OCI-LY7 (cell line): ENCODE results near the gene KCNJ15. TPM values are rescaled to one million over a fixed set of nuclear protein-coding genes. Genes with fewer than 3 reads are reported as not detected.

Source experiments
- BruUV-seq: library from RNA; stranded (reverse); fragments of 400-500 nt; replicated peaks from 2 replicates; lab custom pipeline; 2021; lab: Mats Ljungman, UMichigan
- CTCF ChIA-PET: fragments of 300-600 bp; sonication (Branson Sonifier 250); formaldehyde crosslinking; loops from one replicate; lab custom pipeline; 2022; ENCODE audit warnings: antibody characterized with exemption; ENCODE audit not compliant: unreplicated experiment; lab: Charles Lee
- POLR2A ChIA-PET: fragments of 300-600 bp; sonication (Branson Sonifier 250); formaldehyde crosslinking; loops from one replicate; lab custom pipeline; 2022; ENCODE audit warnings: antibody characterized with exemption; lab: Charles Lee
- DNase-seq: peaks from one replicate; pipeline ENCODE4 v3.0.0-alpha.2; 2015; ENCODE audit warnings: low spot score
- H2AFZ ChIP-seq: fragments of 200-600 bp; sonication (generic), shearing (Covaris generic); 2 replicates; pipeline ENCODE4 v1.6.1; 2014; ENCODE audit warnings: mild to moderate bottlenecking, antibody characterized with exemption, low read length, moderate library complexity
- H3K27ac ChIP-seq: fragments of 200-600 bp; sonication (generic); 2 replicates; pipeline ENCODE4 v1.5.1; 2014; ENCODE audit warnings: mixed run types, low read depth, mild to moderate bottlenecking, moderate library complexity, low read length, inconsistent platforms; ENCODE audit not compliant: poor library complexity, severe bottlenecking
- H3K36me3 ChIP-seq: fragments of 200-600 bp; sonication (generic); 2 replicates; pipeline ENCODE4 v1.6.1; 2014; ENCODE audit warnings: mild to moderate bottlenecking, antibody characterized with exemption, low read length, moderate library complexity, mixed read lengths; ENCODE audit not compliant: insufficient read depth
- H3K4me1 ChIP-seq: fragments of 200-600 bp; sonication (generic); 2 replicates; pipeline ENCODE4 v1.5.1; 2014; ENCODE audit warnings: mild to moderate bottlenecking, low read length; ENCODE audit not compliant: insufficient read depth, poor library complexity, severe bottlenecking
- H3K4me2 ChIP-seq: fragments of 200-600 bp; sonication (generic); 2 replicates; pipeline ENCODE4 v1.6.1; 2014; ENCODE audit warnings: mild to moderate bottlenecking, low read length
- H3K4me3 ChIP-seq: fragments of 200-600 bp; sonication (generic); 2 replicates; pipeline ENCODE4 v1.5.1; 2014; ENCODE audit warnings: mild to moderate bottlenecking, low read depth, low read length; ENCODE audit not compliant: poor library complexity, severe bottlenecking
- H3K79me2 ChIP-seq: fragments of 200-600 bp; sonication (generic); 2 replicates; pipeline ENCODE4 v1.6.1; 2016; ENCODE audit warnings: low read depth, mild to moderate bottlenecking, low read length, moderate library complexity, mixed read lengths; ENCODE audit not compliant: insufficient read depth
- H3K9me2 ChIP-seq: fragments of 200-600 bp; sonication (generic); 2 replicates; pipeline ENCODE4 v1.6.1; 2016; ENCODE audit warnings: mild to moderate bottlenecking, low read length, mixed read lengths; ENCODE audit not compliant: insufficient read depth
- H3K9me3 ChIP-seq: fragments of 200-600 bp; sonication (generic); 2 replicates; pipeline ENCODE4 v1.6.1; 2014; ENCODE audit warnings: mild to moderate bottlenecking, mixed run types, low read length, mixed read lengths
- H4K20me1 ChIP-seq: fragments of 200-600 bp; sonication (generic); 2 replicates; pipeline ENCODE4 v1.6.1; 2014; ENCODE audit warnings: mild to moderate bottlenecking, antibody characterized with exemption, low read length, moderate library complexity, mixed read lengths; ENCODE audit not compliant: insufficient read depth
- CTCF ChIP-seq: fragments of 200-600 bp; sonication (generic); conservative IDR thresholded peaks from 2 replicates; pipeline ENCODE4 v1.5.1; 2014; ENCODE audit warnings: mild to moderate bottlenecking, antibody characterized with exemption, low read length, moderate library complexity, mixed read lengths
- EZH2phosphoT487 ChIP-seq: fragments of 200-600 bp; sonication (generic); IDR thresholded peaks from 2 replicates; pipeline ENCODE4 v1.6.1; 2018; ENCODE audit warnings: low read depth, borderline replicate concordance, mild to moderate bottlenecking, mixed run types, antibody characterized with exemption, low read length, moderate library complexity, mixed read lengths
- intact Hi-C: fragments of 100-400 bp; cut with micrococcal nuclease; formaldehyde crosslinking; loops from one replicate; pipeline ENCODE4 v1.10.0; 2022; ENCODE audit not compliant: unreplicated experiment
- total RNA-seq, 2 experiments: library from RNA; depleted of rRNA in 1 of 2; stranded (reverse); fragments of >200 nt in 1 of 2; shearing (Covaris generic) in 1 of 2; gene quantifications; 2 replicates each; pipeline ENCODE4 v1.2.3, GENCODE V29; 2014 to 2022

KCNJ15 gene
- total RNA-seq, 2 experiments from 2014 or later = not detected

- CTCF ChIA-PET = no interaction called here
- Histone ChIP-seq H3K27ac (no peak overlapping the region), H3K4me2 (no peak overlapping the region), H2AFZ (no peak overlapping the region), H3K4me3 (no peak overlapping the region), H3K4me1 (no peaks in the 10 kb centered on the region), H3K79me2 (no peaks in the 10 kb centered on the region), H3K36me3 (no peaks in the 10 kb centered on the region), H4K20me1 (no peaks in the 10 kb centered on the region), H3K9me2 (no peaks in the 10 kb centered on the region), H3K9me3 (no peaks in the 10 kb centered on the region)
- POLR2A ChIA-PET = no interaction called here
- intact Hi-C loops = no loop called here
- BruUV-seq = no TSS peak
- no peak for DNase-seq
- no peak for TF ChIP-seq CTCF
- TF ChIP-seq EZH2phosphoT487 = no peak
Observed at GRCh38 chr21:38267136-38267755, 10.5 kb downstream of the KCNJ15 start.

- POLR2A ChIA-PET = no interaction called here
- Histone ChIP-seq H3K4me3 (no peak overlapping the region), H3K4me2 (no peak overlapping the region), H3K36me3 (no peaks in the 10 kb centered on the region), H4K20me1 (no peaks in the 10 kb centered on the region), H3K9me2 (no peaks in the 10 kb centered on the region), H3K4me1 (no peaks in the 10 kb centered on the region), H3K79me2 (no peaks in the 10 kb centered on the region), H3K9me3 (no peaks in the 10 kb centered on the region), H2AFZ (no peak overlapping the region), H3K27ac (no peak overlapping the region)
- CTCF ChIA-PET = no interaction called here
- no TSS peak for BruUV-seq
- intact Hi-C loops = no loop called here
- no peak for TF ChIP-seq CTCF
- no peak for TF ChIP-seq EZH2phosphoT487
- DNase-seq = no peak
Observed at GRCh38 chr21:38267991-38268863, 11.4 kb downstream of the KCNJ15 start.
